Activated CD4-positive, alpha-beta T cell treated with anti-CD3 and anti-CD28 coated beads, Interleukin-2, Interleukin-4, amounts not matched to agents 100 ng/mL and 50 ng/mL, durations not matched to agents 16 hours and 8 hours (primary cell): Measurements from ENCODE around the gene GLUL.
A peak's percentile ranks its signal among the peaks of the same experiment; 100 is the strongest.
"Not testable (repeated sequence)": the region's sequence is repeated elsewhere in the genome, so short reads cannot be mapped to it uniquely, and the experiment has no call there.

Source experiments
- DNase-seq: peaks from one replicate; pipeline ENCODE4 v3.0.0-alpha.2; 2020; ENCODE audit warnings: low spot score

Gene GLUL

GRCh38 chr1:182394055-182394775, 2.6 kb upstream of the GLUL start:
- DNase-seq, result no peak

DNA sequence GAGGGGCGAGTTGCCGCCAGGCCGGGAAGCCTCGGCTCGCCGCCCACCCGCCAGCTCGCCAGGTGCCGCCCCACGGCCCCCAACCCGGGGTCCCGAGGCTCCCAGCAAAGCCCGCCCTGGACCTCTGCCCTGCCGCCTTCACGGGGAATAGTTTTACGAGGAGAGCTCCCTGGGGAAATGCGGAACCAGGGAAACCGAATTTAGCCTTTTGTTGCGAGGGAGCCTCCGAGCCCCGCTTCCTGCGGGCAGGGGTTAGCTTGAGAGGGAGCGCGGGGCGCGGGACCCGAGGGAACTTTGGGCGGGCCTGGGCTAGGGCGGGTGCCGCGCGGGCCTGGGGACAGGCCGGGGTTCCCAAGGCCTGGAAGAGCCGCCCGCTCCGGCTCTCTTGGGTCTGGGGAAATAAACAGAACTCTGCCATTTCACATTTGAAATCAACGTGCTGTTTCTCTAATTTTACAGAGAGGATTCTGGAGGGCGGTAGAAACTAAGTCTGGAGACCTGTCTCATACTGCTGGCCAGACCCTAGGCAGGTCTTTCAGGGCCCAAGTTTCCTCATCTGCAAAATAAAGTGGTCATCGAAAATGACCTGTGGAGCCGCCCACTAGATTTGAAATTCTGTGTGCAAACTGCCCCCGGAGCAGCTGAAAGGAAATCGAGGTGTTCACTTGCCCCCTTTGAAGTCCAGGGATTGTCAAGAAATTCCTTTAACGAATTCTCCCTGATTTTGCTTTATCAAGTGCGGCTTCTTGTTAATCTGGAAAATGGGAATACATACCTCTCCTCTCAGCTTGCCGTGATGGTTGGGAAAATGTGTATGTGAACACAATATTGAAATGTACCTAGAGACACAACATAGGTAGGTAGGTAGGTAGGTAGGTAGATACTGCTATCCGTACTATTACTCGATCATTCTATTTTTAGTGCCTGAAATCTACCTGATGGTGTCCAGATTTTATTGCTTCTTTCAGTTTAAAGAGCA, 749 bp upstream of the GLUL start:
- DNase-seq, result no peak

DNA sequence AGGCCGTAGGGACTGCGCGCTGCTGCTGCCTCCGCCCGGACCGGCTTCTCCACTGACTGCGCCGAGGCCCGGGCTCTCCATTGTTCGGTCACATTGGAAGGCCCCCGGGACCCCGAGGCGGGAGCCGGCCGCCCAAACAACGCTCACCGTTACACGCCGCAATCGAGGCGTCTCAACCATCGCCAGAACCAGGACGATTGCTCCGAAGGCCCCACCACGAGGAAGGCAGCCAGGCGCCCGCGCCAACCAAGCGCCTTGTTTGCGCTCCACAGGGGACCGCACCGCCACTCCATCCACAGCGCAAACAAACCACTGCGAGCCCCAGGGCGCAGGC, 595 bp downstream of the GLUL start:
- no peak for DNase-seq

DNA sequence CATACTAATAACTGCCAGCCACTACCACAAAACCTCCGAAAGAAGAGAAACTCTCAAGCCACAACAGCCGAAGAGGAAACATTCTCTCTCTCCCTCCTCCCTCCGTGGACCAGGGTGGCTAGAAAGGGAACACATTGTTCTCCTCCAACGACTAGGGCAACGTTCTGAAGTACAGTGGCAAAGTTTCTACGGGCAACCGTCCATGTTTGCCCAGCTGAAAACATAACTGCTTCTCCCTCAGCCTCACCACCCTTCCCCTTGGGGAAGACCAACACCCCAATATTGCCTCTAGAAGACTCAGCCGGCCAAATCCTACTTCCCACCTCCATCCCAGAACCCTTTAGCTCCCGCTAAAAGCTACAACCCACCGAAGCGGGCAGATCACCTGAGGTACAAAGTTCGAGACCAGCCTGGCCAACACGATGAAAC, 2.0 kb downstream of the GLUL start:
- DNase-seq, result peak; percentile 44

DNA sequence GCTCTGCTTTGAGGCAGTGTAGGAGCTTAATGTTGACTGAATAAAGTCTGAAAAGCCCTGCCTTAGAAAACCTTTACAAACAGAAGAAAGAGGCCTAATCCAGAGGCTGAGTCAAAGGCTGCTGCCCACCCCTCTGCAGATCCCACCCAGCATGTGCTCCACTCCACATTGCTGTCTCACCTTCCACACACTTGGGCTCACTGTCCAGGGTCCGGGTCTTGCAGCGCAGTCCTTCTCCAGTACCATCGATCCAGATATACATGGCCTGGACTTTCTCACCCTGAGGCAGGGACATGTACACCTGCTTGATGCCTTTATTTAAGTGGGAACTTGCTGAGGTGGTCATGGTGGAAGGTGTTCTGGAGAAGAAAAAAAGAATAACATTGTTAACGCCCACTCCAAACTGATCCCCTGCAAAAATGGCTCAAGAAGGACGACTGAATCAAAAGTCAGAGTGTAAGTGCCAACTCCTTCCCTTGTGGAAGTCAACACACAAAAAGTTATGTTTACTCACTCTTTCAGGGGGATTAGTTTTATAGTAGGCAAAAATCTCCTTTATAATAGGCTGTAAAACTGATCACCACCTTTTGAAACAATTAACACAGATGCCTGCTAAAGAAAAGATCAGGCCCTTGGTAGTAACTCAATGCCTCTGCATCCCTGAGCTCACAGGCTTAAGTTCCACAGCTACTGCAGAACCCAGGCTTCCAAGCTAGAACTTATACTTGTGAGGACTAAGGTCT, 3.0 kb downstream of the GLUL start:
- DNase-seq, result no peak

DNA sequence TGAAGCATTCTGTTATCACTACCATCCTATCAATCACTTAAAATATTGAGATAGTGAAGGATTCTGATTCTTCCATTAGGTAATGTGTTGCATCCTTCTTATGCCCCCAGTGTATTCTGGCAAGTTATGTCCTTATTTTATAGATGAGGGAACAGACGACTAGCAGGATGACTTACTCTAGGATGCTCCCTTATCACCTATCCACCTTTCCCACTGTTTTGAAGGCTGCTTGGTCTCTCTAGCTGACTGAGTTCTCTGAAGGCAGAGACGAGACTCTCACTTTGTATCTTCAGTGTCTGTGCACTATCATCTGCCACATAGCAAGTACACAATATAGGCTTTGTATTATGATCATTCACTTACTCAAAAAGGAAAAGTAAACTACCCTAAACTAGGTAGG, 4.0 kb downstream of the GLUL start:
- DNase-seq, result no peak

DNA sequence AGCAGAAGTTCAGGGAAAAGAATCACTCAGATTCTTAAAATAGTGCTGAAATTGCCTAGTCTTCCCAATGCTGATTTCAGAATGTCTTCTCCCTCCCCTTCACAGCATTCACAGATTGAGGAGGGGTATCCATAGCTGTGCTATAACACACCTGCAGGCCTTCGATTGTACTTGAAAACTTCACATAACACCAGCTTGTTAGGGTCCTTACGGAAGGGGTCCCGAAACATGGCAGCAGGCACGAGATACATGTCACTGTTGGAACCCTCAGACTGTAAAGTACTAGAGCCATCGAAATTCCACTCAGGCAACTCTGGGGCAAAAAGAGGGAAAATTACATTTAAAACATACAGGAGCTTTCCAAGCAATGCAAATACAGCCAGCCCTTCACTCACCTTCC, 4.6 kb downstream of the GLUL start:
- no peak for DNase-seq

- no peak for DNase-seq
These were observed 5.4 kb downstream of the GLUL start for GRCh38 chr1:182385885-182386853.

DNA sequence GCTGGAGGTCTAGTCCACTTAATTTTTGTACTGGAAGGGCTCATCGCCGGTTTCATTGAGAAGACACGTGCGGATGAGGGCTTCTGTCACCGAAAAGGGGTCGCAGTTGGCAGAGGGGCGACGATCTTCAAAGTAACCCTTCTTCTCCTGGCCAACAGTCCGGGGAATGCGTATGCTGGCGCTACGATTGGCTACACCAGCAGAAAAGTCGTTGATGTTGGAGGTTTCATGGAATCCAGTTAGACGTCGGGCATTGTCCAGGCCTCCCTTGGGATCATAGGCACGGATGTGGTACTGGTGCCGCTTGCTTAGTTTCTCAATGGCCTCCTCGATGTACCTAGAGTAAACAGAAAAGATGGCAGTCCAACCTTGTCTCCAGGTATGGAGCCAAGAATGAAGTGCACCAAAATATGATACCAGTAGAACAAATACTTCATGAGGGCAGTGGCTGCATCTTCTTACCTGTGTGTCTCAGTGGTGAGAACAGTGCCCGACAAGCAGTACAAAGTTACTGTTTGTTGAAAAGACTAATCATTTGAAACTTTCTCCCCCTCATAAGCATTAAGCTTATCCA, 7.1 kb downstream of the GLUL start:
- DNase-seq, result no peak

DNA sequence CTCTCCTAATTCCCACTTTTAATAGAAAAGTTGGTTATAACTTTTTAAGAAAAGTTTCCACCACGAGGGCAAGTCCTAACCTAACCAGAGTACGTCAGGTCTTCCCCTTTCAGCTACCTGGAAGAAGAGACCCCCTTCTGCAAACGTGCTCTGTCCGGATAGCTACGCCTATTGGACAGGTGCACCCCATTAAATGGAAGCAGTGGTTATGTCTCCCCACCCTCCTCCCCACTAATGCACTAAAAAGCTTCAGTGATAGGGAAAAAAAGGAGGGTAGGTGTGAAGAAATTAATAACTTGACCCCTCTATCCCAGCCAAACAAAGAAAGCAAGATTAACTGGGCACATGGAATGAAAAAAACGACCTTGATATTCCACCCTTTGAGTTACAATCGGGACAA, 7.7 kb downstream of the GLUL start:
- no peak for DNase-seq

DNA sequence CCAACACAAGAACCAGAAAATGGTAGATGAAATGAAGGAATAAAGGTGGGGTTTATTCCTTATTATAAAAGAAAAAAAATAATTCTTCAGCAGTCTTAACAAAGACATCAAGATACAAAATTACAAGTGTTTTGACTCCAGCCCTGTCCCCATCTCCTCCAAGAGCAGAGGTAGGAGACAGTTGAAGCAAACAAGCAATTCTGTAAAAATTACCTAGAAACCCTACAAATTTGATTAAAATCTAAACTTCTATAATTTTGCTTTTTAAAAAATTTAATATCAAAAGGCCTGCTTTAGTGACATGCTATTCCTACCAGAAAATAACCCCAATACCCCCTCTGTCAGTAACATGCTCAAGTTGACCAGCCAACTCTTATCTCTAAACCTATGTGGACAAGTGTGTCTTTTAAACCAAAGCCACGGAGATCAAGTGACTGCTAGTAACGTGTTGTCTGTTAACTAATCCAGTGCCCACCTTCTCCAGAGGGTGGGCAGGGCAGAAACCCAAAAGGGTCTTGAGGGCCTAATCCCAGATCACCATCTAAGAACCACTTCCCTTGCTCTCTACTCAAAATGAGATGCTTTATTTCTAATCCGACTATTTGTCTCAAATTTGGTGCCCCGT, 8.4 kb downstream of the GLUL start:
- DNase-seq, result no peak

GRCh38 chr1:182381962-182382819, 9.4 kb downstream of the GLUL start:
- DNase-seq, result no peak

DNA sequence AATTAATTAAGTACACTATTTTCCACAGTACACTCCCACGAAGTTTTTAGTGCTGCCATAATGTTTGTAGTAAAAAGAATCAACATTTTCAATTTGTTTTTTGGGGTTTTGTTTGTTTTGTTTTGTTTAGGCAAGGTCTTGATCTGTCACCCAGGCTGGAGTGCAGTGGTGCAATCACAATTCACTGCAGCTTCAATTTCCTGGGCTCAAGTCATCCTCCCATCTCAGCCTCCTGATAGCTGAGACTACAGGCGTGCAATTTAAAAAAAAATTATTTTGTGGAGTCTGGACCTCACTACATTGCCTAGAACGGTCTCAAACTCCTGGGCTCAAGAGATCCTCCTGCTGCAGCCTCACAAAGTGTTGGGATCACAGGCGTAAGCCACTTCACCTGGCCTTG, 11.4 kb downstream of the GLUL start:
- DNase-seq, result no peak

GRCh38 chr1:182379781-182380180, 11.8 kb downstream of the GLUL start:
- not testable (repeated sequence) for DNase-seq

DNA sequence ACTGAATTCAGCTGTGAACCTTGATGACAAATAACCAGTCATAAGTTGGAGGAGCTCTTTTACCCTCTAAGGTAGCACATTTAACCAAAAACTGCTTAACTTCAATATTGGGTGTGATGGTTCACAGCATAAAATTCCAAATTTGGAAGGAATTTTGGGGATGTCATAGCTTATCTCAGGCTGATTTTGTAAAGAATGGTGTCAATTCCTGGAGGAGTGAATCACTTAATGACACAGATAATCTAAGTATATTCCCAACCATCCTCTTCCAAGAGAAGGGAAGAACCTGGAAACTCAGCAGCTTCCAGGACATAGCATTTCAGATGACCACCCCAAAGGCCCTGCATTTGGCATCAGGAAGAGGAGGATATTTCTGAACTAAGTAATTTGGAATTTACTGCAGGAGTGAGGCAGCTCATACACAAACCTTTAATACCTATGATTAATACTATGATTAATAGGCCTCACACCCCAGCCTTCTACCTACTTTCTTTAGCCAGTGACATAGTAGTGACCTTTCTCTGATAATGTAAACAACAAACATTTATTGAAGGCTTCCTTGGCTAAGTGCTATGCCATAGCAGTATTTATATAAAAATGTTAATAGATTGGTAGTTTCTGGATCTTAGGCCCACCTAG, 14.5 kb downstream of the GLUL start:
- DNase-seq, result no peak

- DNase-seq, result no peak
These were observed 17.3 kb downstream of the GLUL start for GRCh38 chr1:182374101-182374834.

DNA sequence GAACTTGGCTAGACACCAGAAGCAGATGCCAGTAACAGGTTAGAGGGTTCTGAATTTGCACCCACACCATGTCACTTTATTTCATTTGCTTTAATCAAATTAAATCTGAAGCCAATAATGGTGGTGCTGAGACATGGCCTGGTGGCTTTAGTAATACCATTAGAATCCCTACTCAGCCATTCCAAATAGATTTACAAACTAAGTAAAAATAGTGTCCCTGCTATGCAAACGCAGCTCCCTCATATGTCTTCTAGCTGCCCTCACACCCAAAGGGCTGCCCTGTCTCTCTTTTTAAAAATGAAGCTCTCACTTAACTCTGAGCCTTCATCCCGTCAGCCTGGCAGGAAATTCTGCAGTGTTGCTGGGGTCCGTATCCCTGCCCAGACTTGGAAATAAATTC, 21.1 kb downstream of the GLUL start:
- no peak for DNase-seq

DNA sequence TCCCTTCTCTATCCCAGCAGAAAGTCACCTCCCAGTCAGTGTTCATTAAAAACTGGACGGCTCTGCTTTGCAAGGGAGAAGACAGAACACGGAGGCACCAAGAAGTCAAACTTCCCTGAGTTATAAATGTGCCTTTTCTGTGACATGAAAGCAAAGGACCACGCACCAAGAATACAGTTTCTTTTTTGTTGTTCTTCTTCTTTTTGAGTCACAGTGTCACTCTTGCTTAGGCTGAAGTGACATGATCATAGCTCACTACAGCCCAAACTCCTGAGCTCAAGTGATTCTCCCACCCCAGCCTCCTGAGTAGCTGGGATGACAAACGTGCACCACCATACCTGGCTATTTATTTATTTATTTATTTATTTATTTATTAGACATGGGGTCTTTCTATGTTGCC, 22.7 kb downstream of the GLUL start:
- no peak for DNase-seq
